ENCODE measurements around the gene PCDHGB4.

DNA sequence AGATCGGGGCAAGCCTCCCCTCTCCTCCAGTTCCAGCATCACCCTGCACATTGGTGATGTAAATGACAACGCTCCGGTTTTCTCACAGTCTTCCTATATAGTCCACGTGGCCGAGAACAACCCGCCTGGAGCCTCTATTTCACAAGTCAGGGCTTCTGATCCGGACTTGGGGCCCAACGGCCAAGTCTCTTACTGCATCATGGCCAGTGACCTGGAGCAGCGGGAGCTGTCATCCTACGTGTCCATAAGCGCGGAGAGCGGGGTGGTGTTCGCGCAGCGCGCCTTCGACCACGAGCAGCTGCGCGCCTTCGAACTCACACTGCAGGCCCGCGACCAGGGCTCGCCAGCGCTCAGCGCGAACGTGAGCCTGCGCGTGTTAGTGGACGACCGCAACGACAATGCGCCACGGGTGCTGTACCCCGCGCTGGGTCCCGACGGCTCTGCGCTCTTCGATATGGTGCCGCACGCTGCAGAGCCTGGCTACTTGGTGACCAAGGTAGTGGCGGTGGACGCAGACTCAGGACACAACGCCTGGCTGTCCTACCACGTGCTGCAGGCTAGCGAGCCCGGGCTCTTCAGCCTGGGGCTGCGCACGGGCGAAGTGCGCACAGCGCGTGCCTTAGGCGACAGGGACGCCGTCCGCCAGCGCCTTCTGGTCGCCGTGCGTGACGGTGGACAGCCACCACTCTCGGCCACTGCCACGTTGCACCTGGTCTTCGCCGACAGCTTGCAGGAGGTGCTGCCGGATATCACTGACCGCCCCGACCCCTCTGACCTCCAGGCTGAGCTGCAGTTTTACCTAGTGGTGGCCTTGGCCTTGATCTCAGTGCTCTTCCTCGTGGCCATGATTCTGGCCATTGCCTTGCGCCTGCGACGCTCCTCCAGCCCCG is 1.9 kb downstream of the PCDHGB4 start:
- TF ChIP-seq, protein P1, sequence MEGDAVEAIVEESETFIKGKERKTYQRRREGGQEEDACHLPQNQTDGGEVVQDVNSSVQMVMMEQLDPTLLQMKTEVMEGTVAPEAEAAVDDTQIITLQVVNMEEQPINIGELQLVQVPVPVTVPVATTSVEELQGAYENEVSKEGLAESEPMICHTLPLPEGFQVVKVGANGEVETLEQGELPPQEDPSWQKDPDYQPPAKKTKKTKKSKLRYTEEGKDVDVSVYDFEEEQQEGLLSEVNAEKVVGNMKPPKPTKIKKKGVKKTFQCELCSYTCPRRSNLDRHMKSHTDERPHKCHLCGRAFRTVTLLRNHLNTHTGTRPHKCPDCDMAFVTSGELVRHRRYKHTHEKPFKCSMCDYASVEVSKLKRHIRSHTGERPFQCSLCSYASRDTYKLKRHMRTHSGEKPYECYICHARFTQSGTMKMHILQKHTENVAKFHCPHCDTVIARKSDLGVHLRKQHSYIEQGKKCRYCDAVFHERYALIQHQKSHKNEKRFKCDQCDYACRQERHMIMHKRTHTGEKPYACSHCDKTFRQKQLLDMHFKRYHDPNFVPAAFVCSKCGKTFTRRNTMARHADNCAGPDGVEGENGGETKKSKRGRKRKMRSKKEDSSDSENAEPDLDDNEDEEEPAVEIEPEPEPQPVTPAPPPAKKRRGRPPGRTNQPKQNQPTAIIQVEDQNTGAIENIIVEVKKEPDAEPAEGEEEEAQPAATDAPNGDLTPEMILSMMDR (IDR thresholded peaks at IDR 0.05) = no peak
- no peak for TF ChIP-seq POLR2A (IDR thresholded peaks at IDR 0.05)

Data from body of pancreas (tissue), 4 donors.